ENCODE data around the gene RAPGEF1.

Gene RAPGEF1

DNA sequence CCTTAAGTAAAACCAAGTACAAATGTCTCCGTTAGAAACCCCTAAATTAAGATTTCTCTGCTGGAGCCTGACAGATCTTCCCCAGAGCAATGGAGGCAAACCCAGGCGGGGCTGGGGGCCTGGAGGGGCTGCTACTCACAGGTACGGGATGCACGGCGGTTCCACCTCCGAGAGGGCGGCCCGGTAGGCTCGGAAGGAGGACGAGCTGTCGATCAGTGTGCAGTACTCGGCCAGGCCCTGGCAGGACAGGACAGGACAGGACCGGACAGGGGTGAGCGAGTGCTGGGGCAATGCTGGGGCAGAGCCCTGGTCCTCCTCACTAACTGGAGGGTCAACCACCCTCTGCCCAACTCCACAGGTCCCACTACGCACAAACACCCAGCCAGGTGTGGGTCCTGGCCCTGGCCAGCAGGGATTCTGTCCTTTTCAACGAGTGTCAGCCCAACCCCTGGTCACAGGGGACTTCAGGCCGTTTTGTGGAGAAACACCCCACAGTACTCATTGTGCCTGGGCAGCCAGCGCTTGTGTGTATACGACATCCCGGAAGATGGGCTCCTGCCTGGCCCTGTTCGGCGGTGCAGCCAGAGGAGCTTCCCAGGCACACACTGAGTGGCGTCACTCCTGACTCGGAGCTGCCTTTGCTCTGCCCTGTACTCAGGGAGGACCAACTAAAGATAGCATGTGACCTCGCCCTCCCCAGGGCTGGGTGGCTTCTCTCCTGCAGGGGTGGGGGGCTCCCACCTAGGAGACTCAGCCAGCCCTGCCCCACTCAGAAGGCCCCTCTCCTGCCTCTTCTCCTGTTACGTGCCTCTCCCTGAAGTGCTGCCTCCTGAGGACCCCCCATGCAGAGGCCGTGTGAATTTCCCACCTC, 157.2 kb downstream of the RAPGEF1 start:
- no peak for DNase-seq

DNA sequence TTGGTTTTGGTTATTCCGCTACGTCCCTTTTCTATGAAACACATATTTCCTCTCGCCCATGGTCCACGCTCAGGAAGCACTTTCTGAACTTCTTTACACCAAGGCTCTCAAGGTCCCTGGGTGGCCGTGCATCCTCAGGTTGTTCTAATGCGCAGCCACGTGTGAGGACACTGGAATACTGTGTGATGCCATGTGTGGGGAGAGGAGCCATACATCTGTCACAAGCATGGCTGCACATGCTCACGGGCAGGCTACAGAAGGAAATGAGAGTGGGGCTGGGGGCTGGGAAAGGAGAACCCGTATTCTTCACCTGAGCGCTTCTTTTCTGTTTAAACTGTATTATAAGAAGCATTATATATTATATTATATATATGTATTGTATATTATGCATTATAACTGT, 157.8 kb downstream of the RAPGEF1 start:
- no peak for DNase-seq

GRCh38 chr9:131580358-131580757, 159.5 kb downstream of the RAPGEF1 start:
- no peak for DNase-seq

- no peak for DNase-seq
These were observed 160.1 kb downstream of the RAPGEF1 start for GRCh38 chr9:131579789-131580211.

GRCh38 chr9:131578731-131579504, 161.0 kb downstream of the RAPGEF1 start:
- no peak for DNase-seq

GRCh38 chr9:131578021-131578420, 161.9 kb downstream of the RAPGEF1 start:
- no peak for DNase-seq

DNA sequence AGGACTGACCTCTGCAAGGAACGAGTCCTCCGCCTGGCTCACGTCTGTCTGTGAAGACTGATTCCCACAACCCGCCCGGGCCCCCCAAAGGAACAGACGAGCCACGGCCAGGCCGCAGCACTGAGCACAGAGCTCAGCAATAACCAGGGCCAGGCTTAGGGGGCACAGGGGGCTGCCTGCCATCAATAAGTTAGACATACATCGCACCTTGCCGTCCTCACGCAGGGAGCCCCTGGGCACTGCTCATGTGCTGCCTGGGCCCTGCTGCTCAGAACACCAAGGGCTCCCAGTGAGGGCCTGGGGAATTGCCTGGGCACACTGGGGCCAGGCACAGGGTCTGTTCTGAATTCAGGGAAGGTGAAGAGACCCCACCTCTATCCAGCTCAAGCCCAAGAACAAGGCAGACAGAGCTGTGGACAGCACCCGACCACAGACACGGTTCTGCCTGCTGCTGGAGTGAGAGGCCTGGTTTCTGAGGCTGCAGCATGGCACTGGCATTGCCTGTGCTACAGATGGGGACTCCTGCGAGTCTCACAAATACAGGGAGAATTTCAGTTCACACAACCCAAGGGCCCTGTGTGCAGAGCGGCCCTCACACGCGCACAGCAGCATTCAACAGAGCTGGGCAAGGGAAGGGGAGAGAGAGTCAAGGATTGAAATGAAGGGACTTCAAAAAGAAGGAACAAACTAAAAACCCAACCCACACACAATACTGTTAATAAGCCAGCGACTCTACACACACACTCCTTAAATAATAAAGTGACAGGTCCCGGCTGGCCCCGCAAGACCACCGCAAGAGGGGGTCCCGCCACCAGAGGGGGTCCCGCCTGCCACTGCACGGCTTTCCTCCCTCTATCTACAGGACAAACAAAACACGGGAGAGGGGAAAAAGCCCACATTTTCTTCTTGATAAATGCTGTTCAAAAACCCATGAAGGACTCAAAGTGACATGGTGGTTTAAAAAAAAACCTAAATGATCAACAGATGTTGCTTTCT, 162.6 kb downstream of the RAPGEF1 start:
- no peak for DNase-seq

- no peak for DNase-seq
These were observed 163.7 kb downstream of the RAPGEF1 start for GRCh38 chr9:131575946-131576853.

DNA sequence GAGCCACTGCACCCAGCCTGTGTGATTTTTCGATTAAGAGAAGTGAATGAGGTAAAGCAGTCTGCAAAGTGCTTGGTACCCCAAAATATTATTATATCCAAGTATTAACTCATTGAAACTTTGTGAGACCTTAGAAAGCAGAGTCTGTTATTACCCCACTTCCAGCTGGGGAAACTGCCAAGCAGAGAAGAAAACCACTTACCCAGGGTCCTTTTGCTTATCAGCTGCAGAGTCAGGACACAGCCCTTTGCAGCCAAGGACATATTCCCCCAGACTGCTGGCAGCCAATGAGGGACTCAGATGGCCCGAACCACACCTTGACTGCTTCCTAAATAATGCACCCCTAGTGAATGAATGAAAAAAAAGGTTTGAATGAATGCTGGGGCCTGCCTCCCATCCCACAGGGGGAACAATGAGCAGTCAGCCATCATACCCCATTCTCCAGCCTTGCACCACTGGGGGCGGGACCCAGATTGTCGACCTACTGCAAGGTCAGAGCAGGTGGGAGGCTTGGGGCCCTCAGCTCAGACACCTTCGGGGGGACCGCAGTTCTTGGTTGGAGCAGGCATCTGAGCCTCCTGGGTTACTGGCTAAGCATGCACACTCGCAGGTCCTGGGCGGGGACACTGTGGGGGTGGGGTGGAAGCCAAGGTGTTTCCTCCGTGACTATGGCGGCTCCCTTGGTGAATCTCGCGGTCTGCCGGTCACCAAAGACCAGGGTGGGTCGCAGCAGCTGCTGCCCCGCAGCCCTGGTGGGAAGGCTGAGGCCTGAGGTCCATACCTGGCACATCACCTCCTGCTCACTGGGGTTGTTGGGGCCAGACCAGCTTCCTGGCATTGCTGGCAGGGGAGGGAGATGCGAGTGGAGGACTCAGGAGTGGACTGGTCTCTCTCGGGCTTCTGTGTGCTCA, 164.9 kb downstream of the RAPGEF1 start:
- DNase-seq = no peak

- no peak for DNase-seq
These were observed 172.0 kb downstream of the RAPGEF1 start for GRCh38 chr9:131567910-131568309.

DNA sequence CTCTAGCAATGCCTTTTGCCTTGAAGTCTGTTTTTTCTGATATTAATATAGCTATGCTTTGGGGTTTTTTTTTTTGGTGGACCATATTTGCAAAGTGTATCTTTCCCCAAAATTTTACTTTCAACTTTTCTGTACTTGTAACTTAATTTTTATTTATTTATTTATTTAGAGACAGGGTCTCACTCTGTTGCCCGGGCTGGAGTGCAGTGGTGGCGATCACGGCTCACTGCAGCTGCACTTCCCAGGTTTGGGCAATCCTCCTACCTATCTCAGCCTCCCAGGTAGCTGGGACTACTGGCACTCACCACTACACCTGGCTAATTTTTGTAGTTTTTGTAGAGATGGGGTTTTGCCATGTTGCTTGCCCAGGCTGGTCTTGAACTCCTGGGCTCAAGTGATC, 173.7 kb downstream of the RAPGEF1 start:
- DNase-seq = no peak

DNA sequence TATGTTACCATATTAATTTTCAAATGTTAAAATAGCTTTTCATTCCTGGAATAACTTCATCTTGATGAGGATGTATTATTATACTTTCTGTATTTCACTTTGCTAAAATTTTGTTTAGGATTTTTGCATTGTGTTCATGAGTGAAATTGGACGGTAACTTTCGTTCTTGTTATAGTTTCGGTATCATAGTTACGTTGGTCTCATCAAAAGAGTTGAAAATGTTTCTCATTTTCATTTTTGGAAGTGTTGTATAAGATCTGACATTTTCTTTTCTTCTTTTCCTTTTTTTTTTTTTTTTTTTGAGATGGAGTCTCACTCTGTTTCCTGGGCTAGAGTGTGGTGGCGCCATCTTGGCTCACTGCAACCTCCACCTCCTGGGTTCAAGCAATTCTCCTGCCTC, 174.5 kb downstream of the RAPGEF1 start:
- DNase-seq = no peak

- no peak for DNase-seq
These were observed 177.6 kb downstream of the RAPGEF1 start for GRCh38 chr9:131562032-131562959.

GRCh38 chr9:131559421-131560000, 180.4 kb downstream of the RAPGEF1 start:
- DNase-seq = no peak

GRCh38 chr9:131557855-131558548, 181.9 kb downstream of the RAPGEF1 start:
- DNase-seq = no peak

- no peak for DNase-seq
These were observed 183.8 kb downstream of the RAPGEF1 start for GRCh38 chr9:131555841-131556673.

- no peak for DNase-seq
These were observed 185.0 kb downstream of the RAPGEF1 start for GRCh38 chr9:131554843-131555351.
